GM12878 (cell line): ENCODE results near the gene GALNT17. TPM values are rescaled to one million over a fixed set of nuclear protein-coding genes. Genes with fewer than 3 reads are reported as not detected.

ENCODE experiments used
- ATAC-seq: fragments of 200-7000 bp; cut with Tn5 transposase; 3 replicates; pipeline ENCODE4 v1.9.1; 2020; ENCODE audit warnings: mild to moderate bottlenecking, moderate library complexity
- BruUV-seq: library from RNA; stranded (reverse); fragments of 400-500 nt; replicated peaks from 2 replicates; lab custom pipeline; 2021; lab: Mats Ljungman, UMichigan
- CTCF ChIA-PET: fragments of 300-600 bp; sonication (Branson Sonifier 250); formaldehyde crosslinking; extraction: SDS; loops from one replicate; lab custom pipeline; 2021; ENCODE audit warnings: inconsistent platforms; lab: Yijun Ruan, JAX
- POLR2A ChIA-PET: fragments of 350-600 bp; formaldehyde crosslinking; extraction: SDS; loops from one replicate; lab custom pipeline; 2021; ENCODE audit warnings: inconsistent platforms; lab: Charles Lee
- RAD21 ChIA-PET: fragments of 300-600 bp; sonication (Branson Sonifier 250); formaldehyde crosslinking; loops from one replicate; lab custom pipeline; 2023; ENCODE audit warnings: antibody characterized with exemption; ENCODE audit not compliant: unreplicated experiment; lab: Charles Lee
- SMC1A ChIA-PET: fragments of 300-600 bp; sonication (Branson Sonifier 250); formaldehyde crosslinking; loops from one replicate; lab custom pipeline; 2023; ENCODE audit not compliant: unreplicated experiment, uncharacterized antibody; lab: Charles Lee
- DNase-seq: peaks from one replicate; pipeline ENCODE4 v3.0.0-alpha.2; 2011; ENCODE audit warnings: low read depth, low spot score
- FAIRE-seq: peaks from 3 replicates; lab custom pipeline; 2011; peaks lifted over from hg19 to GRCh38; lab: Jason Lieb, UNC
- H2AFZ ChIP-seq: 2 replicates; pipeline ENCODE4 v1.6.0; 2011; ENCODE audit warnings: low read depth, low read length, control low read depth; ENCODE audit not compliant: control insufficient read depth
- H3K27ac ChIP-seq: 2 replicates; pipeline ENCODE4 v1.5.1; 2011; ENCODE audit warnings: control low read depth; ENCODE audit not compliant: control insufficient read depth, insufficient read depth
- H3K27me3 ChIP-seq, 2 experiments: replicated peaks in 1 of 2; 2 replicates each; pipeline versions ENCODE4 v1.6.0 to v1.6.1; 2011; ENCODE audit warnings: low read length in 1 of 2; ENCODE audit not compliant: control insufficient read depth in 2 of 2, insufficient read depth in 2 of 2
- H3K36me3 ChIP-seq, 2 experiments: 2 replicates each; pipeline ENCODE4 v1.5.1; 2011; ENCODE audit warnings: low read length in 1 of 2; ENCODE audit not compliant: control insufficient read depth in 2 of 2, insufficient read depth in 2 of 2
- H3K4me1 ChIP-seq: 2 replicates; pipeline ENCODE4 v1.6.1; 2011; ENCODE audit warnings: mild to moderate bottlenecking, low read length, moderate library complexity, mixed read lengths; ENCODE audit not compliant: control insufficient read depth, insufficient read depth
- H3K4me2 ChIP-seq: 2 replicates; pipeline ENCODE4 v1.6.0; 2011; ENCODE audit warnings: control low read depth; ENCODE audit not compliant: control insufficient read depth, insufficient read depth
- H3K4me3 ChIP-seq: fragments of 200-600 bp; sonication (generic); 2 replicates; pipeline ENCODE4 v1.5.1; 2016
- H3K79me2 ChIP-seq: 2 replicates; pipeline ENCODE4 v1.6.0; 2011; ENCODE audit warnings: low read length; ENCODE audit not compliant: control insufficient read depth, insufficient read depth
- H3K9ac ChIP-seq: 2 replicates; pipeline ENCODE4 v1.8.0; 2011; ENCODE audit warnings: low read length, control low read depth, mixed read lengths; ENCODE audit not compliant: control insufficient read depth, insufficient read depth
- H3K9me3 ChIP-seq: replicated peaks from 3 replicates; pipeline ENCODE4 v1.5.1; 2011; ENCODE audit warnings: mild to moderate bottlenecking, low read length; ENCODE audit not compliant: control insufficient read depth, insufficient read depth
- H4K20me1 ChIP-seq: 2 replicates; pipeline ENCODE4 v1.6.0; 2011; ENCODE audit not compliant: control insufficient read depth, insufficient read depth
- ASH2L ChIP-seq: fragments of 300-600, 200-600 bp; sonication (generic); IDR thresholded peaks from 2 replicates; pipeline ENCODE4 v1.6.1; 2017; ENCODE audit warnings: low read depth, mild to moderate bottlenecking, borderline replicate concordance
- CBX3 ChIP-seq: fragments of 200-600 bp; sonication (generic); IDR thresholded peaks from 2 replicates; pipeline ENCODE4 v1.6.1; 2016; ENCODE audit warnings: low read depth, borderline replicate concordance
- CHD1 ChIP-seq: IDR thresholded peaks from 2 replicates; pipeline ENCODE4 v1.6.1; 2012; ENCODE audit warnings: low read depth, low read length, improper control_type of control experiment
- CREM ChIP-seq: IDR thresholded peaks from 2 replicates; pipeline ENCODE4 v1.6.1; 2014; ENCODE audit warnings: antibody characterized with exemption, low read depth
- GABPA ChIP-seq: IDR thresholded peaks from 2 replicates; pipeline ENCODE4 v1.6.1; 2014; ENCODE audit warnings: antibody characterized with exemption, low read depth, mild to moderate bottlenecking, inconsistent platforms
- HDAC6 ChIP-seq: fragments of 200-600 bp; sonication (generic); IDR thresholded peaks from one replicate; pipeline ENCODE4 v1.8.0; 2017; ENCODE audit warnings: antibody characterized with exemption; ENCODE audit not compliant: unreplicated experiment
- MLLT1 ChIP-seq: fragments of 450-650 bp; IDR thresholded peaks from 2 replicates; pipeline ENCODE4 v1.6.1; 2016; ENCODE audit warnings: mild to moderate bottlenecking
- NR2C2 ChIP-seq: IDR thresholded peaks from 2 replicates; pipeline ENCODE4 v1.6.1; 2011; ENCODE audit warnings: borderline replicate concordance, low read depth; ENCODE audit not compliant: control insufficient read depth, insufficient read length
- PBX3 ChIP-seq: IDR thresholded peaks from 2 replicates; pipeline ENCODE4 v1.6.1; 2011; ENCODE audit warnings: mild to moderate bottlenecking, low read depth, low read length, moderate library complexity; ENCODE audit not compliant: insufficient replicate concordance
- RAD21 ChIP-seq: IDR thresholded peaks from 2 replicates; pipeline ENCODE4 v1.6.1; 2011; ENCODE audit warnings: mild to moderate bottlenecking, low read depth, low read length, moderate library complexity; ENCODE audit not compliant: insufficient read depth
- RELA ChIP-seq: fragments of 450-650 bp; IDR thresholded peaks from 2 replicates; pipeline ENCODE4 v1.8.0; 2014; ENCODE audit warnings: borderline replicate concordance; ENCODE audit not compliant: partially characterized antibody
- REST ChIP-seq: IDR thresholded peaks from 2 replicates; pipeline ENCODE4 v1.6.1; 2012; ENCODE audit warnings: mild to moderate bottlenecking, low read depth, low read length
- SMARCA5 ChIP-seq: fragments of 450-650 bp; IDR thresholded peaks from 2 replicates; pipeline ENCODE4 v1.6.1; 2017; ENCODE audit warnings: mild to moderate bottlenecking
- SUPT20H ChIP-seq: IDR thresholded peaks from 2 replicates; pipeline ENCODE4 v1.6.1; 2011; ENCODE audit warnings: low read depth, mild to moderate bottlenecking, low read length, moderate library complexity, borderline replicate concordance; ENCODE audit not compliant: control insufficient read depth
- TBL1XR1 ChIP-seq: IDR thresholded peaks from 2 replicates; pipeline ENCODE4 v1.6.1; 2012; ENCODE audit warnings: low read depth, low read length, improper control_type of control experiment
- TCF12 ChIP-seq: IDR thresholded peaks from 2 replicates; pipeline ENCODE4 v1.6.1; 2011; ENCODE audit warnings: low read depth, mild to moderate bottlenecking, low read length
- WGBS: methylation state at CpG from one replicate; pipeline ENCODE4 v1.1.6; 2016; ENCODE audit warnings: low lambda C conversion rate; ENCODE audit not compliant: insufficient replicate concordance, insufficient coverage; ENCODE audit errors: missing lambda C conversion rate; 5-methylcytosine and 5-hydroxymethylcytosine counted together
- in situ Hi-C: fragments of 300-500 bp; cut with MboI; formaldehyde crosslinking; loops from 9 replicates; pipeline ENCODE4 v1.14.3; 2018; ENCODE audit warnings: mixed read lengths
- intact Hi-C: fragments of 100-400 bp; cut with micrococcal nuclease; formaldehyde crosslinking; loops from one replicate; pipeline ENCODE4 v1.14.2; 2022; ENCODE audit not compliant: unreplicated experiment
- polyA plus RNA-seq, 11 experiments: library from polyadenylated mRNA; depleted of rRNA in 4 of 11; unstranded in 6 of 11; stranded (reverse) in 5 of 11; fragments of >200 nt; fragmentation: Nextera tagmentation in 4 of 11; fragmentation: Illumina TruSeq in 1 of 11; extraction: Ambion mirVana in 4 of 11; extraction: Trizol in 1 of 11; gene quantifications; 1 replicate in 1 of 11; 2 replicates in 10 of 11; pipeline versions ENCODE4 v1.2.1 to v1.2.3, GENCODE V29; 2011 to 2016; ENCODE audit warnings: inconsistent platforms in 2 of 11, missing spikeins in 2 of 11, low read depth in 1 of 11
- total RNA-seq, 4 experiments: library from RNA; depleted of rRNA in 3 of 4; stranded (reverse); fragments of >200 nt in 3 of 4; fragmentation: Illumina TruSeq in 1 of 4; extraction: Trizol in 1 of 4; gene quantifications; 2 replicates each; pipeline versions ENCODE4 v1.2.1 to v1.2.3, GENCODE V29; 2013 to 2021

The GALNT17 gene
- total and polyA plus RNA-seq, 10 of the 15 experiments (the other 5 are each of a cell fraction or from before 2014, with no cell fraction given), result 0.12 to 0.15 TPM; not detected in 8

- in situ Hi-C loops, result no loop called here
- Histone ChIP-seq H3K4me3 (no peak overlapping the region), H3K27ac (no peak overlapping the region), H3K36me3 (no peaks in the 10 kb centered on the region), H3K9ac (no peak overlapping the region), H3K27me3 (no peaks in the 10 kb centered on the region), H3K79me2 (no peaks in the 10 kb centered on the region), H2AFZ (no peak overlapping the region), H4K20me1 (no peaks in the 10 kb centered on the region), H3K4me2 (no peak overlapping the region), H3K4me1 (no peaks in the 10 kb centered on the region), H3K9me3 (no peaks in the 10 kb centered on the region)
- ChIA-PET CTCF (no interaction called here), RAD21 (no interaction called here), POLR2A (no interaction called here), SMC1A (no interaction called here)
- TF ChIP-seq SUPT20H, result no peak
- TF ChIP-seq PBX3, result no peak
- no peak for TF ChIP-seq GABPA
- TF ChIP-seq RAD21, result no peak
- no peak for TF ChIP-seq REST
- TF ChIP-seq NR2C2, result no peak
- TF ChIP-seq RELA, result no peak
- TF ChIP-seq TBL1XR1, result no peak
- no peak for TF ChIP-seq CBX3
- no peak for TF ChIP-seq TCF12
- no peak for TF ChIP-seq CREM
- TF ChIP-seq HDAC6, result no peak
- TF ChIP-seq SMARCA5, result no peak
- no peak for TF ChIP-seq MLLT1
- no peak for TF ChIP-seq CHD1
- TF ChIP-seq ASH2L, result no peak
- 38% methylated on average over 6 of the region's 6 CpGs for WGBS
- no peak for FAIRE-seq
- no peak for DNase-seq
- ATAC-seq, result no peak
- intact Hi-C loops, result no loop called here
- no TSS peak for BruUV-seq
Measured at GRCh38 chr7:71323726-71324125, 191.8 kb downstream of the GALNT17 start.
